Measurements from ENCODE around the gene OR52M1. TPM values are rescaled to one million over a fixed set of nuclear protein-coding genes. Genes with fewer than 3 reads are reported as not detected.

Gene OR52M1
- total and polyA plus RNA-seq, 2 donors, result not detected

DNA sequence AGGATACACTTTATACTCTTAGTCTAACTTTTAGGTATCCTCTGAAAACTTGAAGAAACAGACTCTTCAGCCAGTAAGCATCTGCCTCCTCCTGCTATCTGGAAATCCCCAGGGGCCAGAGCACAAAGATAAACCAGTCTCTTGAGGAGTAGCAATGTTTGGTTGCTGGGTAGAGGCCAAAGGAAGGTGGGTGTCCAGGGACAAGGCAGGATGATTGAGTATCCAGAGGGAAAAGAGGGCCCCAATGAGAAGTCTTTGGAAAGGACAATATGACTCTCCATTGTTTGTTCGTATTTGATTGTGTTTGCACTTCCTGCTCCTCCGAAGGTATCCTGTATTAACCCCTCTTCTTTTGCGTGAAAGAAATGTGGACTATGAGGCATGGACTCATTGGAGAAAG lies 44.0 kb downstream of the OR52M1 start:
- no peaks in the 10 kb centered on the region for H3K36me3 ChIP-seq (ENCODE audit: control insufficient read depth in 2 of 2, insufficient read depth in 2 of 2, low read length in 1 of 2)
- 82% methylated on average over 3 of the region's 3 CpGs for WGBS
- H3K27ac ChIP-seq (ENCODE audit: low read depth in 1 of 2, low read length in 1 of 2), result no peak overlapping the region
- H3K27me3 ChIP-seq (ENCODE audit: control insufficient read depth in 2 of 2, insufficient read depth in 1 of 2, low read length in 1 of 2), result no peaks in the 10 kb centered on the region
- no peak for DNase-seq (ENCODE audit: low read depth in 6 of 9, low spot score in 9 of 9)
- H3K4me3 ChIP-seq (ENCODE audit: low read length in 2 of 2), result no peak overlapping the region
- no peaks in the 10 kb centered on the region for H3K4me1 ChIP-seq (ENCODE audit: control insufficient read depth in 2 of 2, insufficient read depth in 2 of 2, low read length in 2 of 2)
- no peaks in the 10 kb centered on the region for H3K9me3 ChIP-seq (ENCODE audit: control insufficient read depth in 2 of 2, insufficient read depth in 1 of 2, low read length in 1 of 2)

DNA sequence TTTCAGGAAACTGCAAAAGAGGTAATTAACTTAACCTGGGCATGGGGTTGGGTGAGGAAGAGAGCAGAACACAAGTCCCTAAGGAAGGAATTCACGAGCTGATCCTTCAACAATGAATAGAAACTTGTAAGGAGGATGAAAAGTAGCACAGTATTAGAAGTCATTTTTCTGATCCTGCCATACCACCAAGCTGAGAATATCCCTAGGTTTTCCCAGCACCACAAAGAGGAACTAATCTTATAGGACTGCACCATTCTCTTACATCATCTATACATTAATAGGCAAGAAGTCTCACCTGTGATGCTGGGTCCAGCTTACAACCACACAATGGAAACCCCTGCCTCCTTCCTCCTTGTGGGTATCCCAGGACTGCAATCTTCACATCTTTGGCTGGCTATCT lies 48.7 kb downstream of the OR52M1 start, which contains the start of gene OR52I1:
OR52I1 (plus strand) TSS at position 301 of the 400 bp plus-strand sequence; CDS start at position 301, 0 bp downstream.
- H3K36me3 ChIP-seq (ENCODE audit: control insufficient read depth in 2 of 2, insufficient read depth in 2 of 2, low read length in 1 of 2), result peaks cover 0 to 2% of the 10 kb centered on the region in 2 donors
- no peaks in the 10 kb centered on the region for H3K4me1 ChIP-seq (ENCODE audit: control insufficient read depth in 2 of 2, insufficient read depth in 2 of 2, low read length in 2 of 2)
- H3K9me3 ChIP-seq (ENCODE audit: control insufficient read depth in 2 of 2, insufficient read depth in 1 of 2, low read length in 1 of 2), result no peaks in the 10 kb centered on the region
- no peak for DNase-seq (ENCODE audit: low read depth in 6 of 9, low spot score in 9 of 9)
- no peaks in the 10 kb centered on the region for H3K27me3 ChIP-seq (ENCODE audit: control insufficient read depth in 2 of 2, insufficient read depth in 1 of 2, low read length in 1 of 2)
- no peak within 1 kb of the TSS for H3K4me3 ChIP-seq (ENCODE audit: low read length in 2 of 2)
- no peak within 1 kb of the TSS for H3K27ac ChIP-seq (ENCODE audit: low read depth in 1 of 2, low read length in 1 of 2)
- 95% methylated on average over 1 of the region's 1 CpG for WGBS

Other genes starting within 250 kb of the OR52M1 start
- gene OR52B4, start 176.8 kb upstream of the OR52M1 start, total RNA-seq, result not detected
- gene OR52B4, start 176.8 kb upstream of the OR52M1 start, polyA plus RNA-seq, result 0.02 TPM
- 45.2 TPM for gene TRIM21, start 151.5 kb upstream of the OR52M1 start, total RNA-seq
- 28.9 TPM for gene TRIM21, start 151.5 kb upstream of the OR52M1 start, polyA plus RNA-seq
- gene OR52K2, start 95.9 kb upstream of the OR52M1 start, total RNA-seq, result not detected
- gene OR52K2, start 95.9 kb upstream of the OR52M1 start, polyA plus RNA-seq, result not detected
- gene OR52K1, start 62.5 kb upstream of the OR52M1 start, total RNA-seq, result under 0.01 TPM
- under 0.01 TPM for gene OR52K1, start 62.5 kb upstream of the OR52M1 start, polyA plus RNA-seq
- 0.09 TPM for gene OR52I2, start 36.6 kb downstream of the OR52M1 start, total RNA-seq
- 0.07 TPM for gene OR52I2, start 36.6 kb downstream of the OR52M1 start, polyA plus RNA-seq
- under 0.01 TPM for gene OR52I1, start 48.8 kb downstream of the OR52M1 start, total RNA-seq
- gene OR52I1, start 48.8 kb downstream of the OR52M1 start, polyA plus RNA-seq, result 0.02 TPM
- gene TRIM68, start 63.0 kb downstream of the OR52M1 start, total RNA-seq, result 6.9 TPM
- gene TRIM68, start 63.0 kb downstream of the OR52M1 start, polyA plus RNA-seq, result 6.5 TPM
- not detected for gene OR51D1, start 92.3 kb downstream of the OR52M1 start, total RNA-seq
- gene OR51D1, start 92.3 kb downstream of the OR52M1 start, polyA plus RNA-seq, result under 0.01 TPM
- gene OR51E1, start 98.8 kb downstream of the OR52M1 start, total RNA-seq, result 0.33 TPM
- gene OR51E1, start 98.8 kb downstream of the OR52M1 start, polyA plus RNA-seq, result 0.68 TPM
- gene OR51E2, start 152.7 kb downstream of the OR52M1 start, total RNA-seq, result under 0.01 TPM
- 0.57 TPM for gene OR51E2, start 152.7 kb downstream of the OR52M1 start, polyA plus RNA-seq
- gene MMP26, start 159.6 kb downstream of the OR52M1 start, total RNA-seq, result 0.52 TPM
- gene MMP26, start 159.6 kb downstream of the OR52M1 start, polyA plus RNA-seq, result 1.9 TPM
- gene OR51F1, start 224.7 kb downstream of the OR52M1 start, total RNA-seq, result not detected
- not detected for gene OR51F1, start 224.7 kb downstream of the OR52M1 start, polyA plus RNA-seq

All from thymus (tissue), 11 donors.